Natural killer cell (primary cell): ENCODE data around the gene CYP2R1. TPM values are rescaled to one million over a fixed set of nuclear protein-coding genes. Genes with fewer than 3 reads are reported as not detected.
A peak's percentile ranks its signal among the peaks of the same experiment; 100 is the strongest.

ENCODE experiments used
- ATAC-seq, 3 donors: fragments of 150-1000 bp in 2 of 3; fragments of 200-7000 bp in 1 of 3; cut with Tn5 transposase; 1 replicate in 1 of 3; 2 replicates in 2 of 3; pipeline ENCODE4 v1.10.0; 2021; ENCODE audit warnings: mild to moderate bottlenecking in 2 of 3, moderate library complexity in 2 of 3
- DNase-seq, 2 donors: peaks; one replicate each; pipeline versions ENCODE4 v3.0.0 to v3.0.0-alpha.2; 2013 to 2021; ENCODE audit warnings: mixed read lengths in 1 of 2
- H3K27ac ChIP-seq: one replicate; pipeline ENCODE4 v1.5.1; 2013; ENCODE audit warnings: mild to moderate bottlenecking, low read length
- H3K27me3 ChIP-seq: one replicate; pipeline ENCODE4 v1.6.1; 2013; ENCODE audit warnings: low read length; ENCODE audit not compliant: control insufficient read depth, insufficient read depth
- H3K36me3 ChIP-seq: one replicate; pipeline ENCODE4 v1.6.1; 2013; ENCODE audit warnings: low read length; ENCODE audit not compliant: control insufficient read depth, insufficient read depth
- H3K4me1 ChIP-seq: one replicate; pipeline ENCODE4 v1.6.1; 2013; ENCODE audit warnings: low read length; ENCODE audit not compliant: control insufficient read depth, insufficient read depth
- H3K4me3 ChIP-seq: one replicate; pipeline ENCODE4 v1.5.1; 2013; ENCODE audit warnings: low read length
- H3K9me3 ChIP-seq: one replicate; pipeline ENCODE4 v1.6.1; 2013; ENCODE audit warnings: low read length; ENCODE audit not compliant: control insufficient read depth, insufficient read depth
- H3K27ac Mint-ChIP-seq, 2 donors: one replicate each; pipeline ENCODE4 v1.8.0; 2022; ENCODE audit warnings: mild to moderate bottlenecking in 2 of 2, mixed read lengths in 2 of 2, moderate library complexity in 1 of 2
- H3K27me3 Mint-ChIP-seq, 2 donors: one replicate each; pipeline ENCODE4 v1.8.0; 2022; ENCODE audit warnings: low read depth in 2 of 2, mixed read lengths in 2 of 2
- H3K36me3 Mint-ChIP-seq: one replicate; pipeline ENCODE4 v1.8.0; 2022; ENCODE audit warnings: mixed read lengths
- H3K4me1 Mint-ChIP-seq, 2 donors: one replicate each; pipeline ENCODE4 v1.8.0; 2022; ENCODE audit warnings: mixed read lengths in 2 of 2
- H3K4me3 Mint-ChIP-seq: one replicate; pipeline ENCODE4 v1.8.0; 2022; ENCODE audit warnings: mild to moderate bottlenecking, moderate library complexity, mixed read lengths
- H3K9me3 Mint-ChIP-seq, 2 donors: one replicate each; pipeline ENCODE4 v1.8.0; 2022; ENCODE audit warnings: mixed read lengths in 2 of 2
- CTCF ChIP-seq: fragments of 200-600 bp; IDR thresholded peaks from one replicate; pipeline ENCODE4 v1.8.0; 2022; ENCODE audit warnings: antibody characterized with exemption
- whole genome bisulfite sequencing: methylation state at CpG from one replicate; pipeline ENCODE4 v1.1.7; 2013; ENCODE audit warnings: missing lambda C conversion rate; ENCODE audit not compliant: insufficient coverage; 5-methylcytosine and 5-hydroxymethylcytosine counted together
- intact Hi-C: fragments of 100-400 bp; cut with micrococcal nuclease; formaldehyde crosslinking; loops from one replicate; pipeline ENCODE4 v1.14.2; 2022
- total RNA-seq, 4 donors: library from RNA; stranded (reverse); fragments of 120-200 nt in 1 of 4; gene quantifications; one replicate each; pipeline versions ENCODE4 v1.2.3 to v1.2.4, GENCODE V29; 2013 to 2022

Gene CYP2R1
- total RNA-seq, 3 donors from 2014 or later (not counting 1 experiment from before 2014, with no cell fraction given), result 14.9 to 20.3 (median 16.2) TPM

DNA sequence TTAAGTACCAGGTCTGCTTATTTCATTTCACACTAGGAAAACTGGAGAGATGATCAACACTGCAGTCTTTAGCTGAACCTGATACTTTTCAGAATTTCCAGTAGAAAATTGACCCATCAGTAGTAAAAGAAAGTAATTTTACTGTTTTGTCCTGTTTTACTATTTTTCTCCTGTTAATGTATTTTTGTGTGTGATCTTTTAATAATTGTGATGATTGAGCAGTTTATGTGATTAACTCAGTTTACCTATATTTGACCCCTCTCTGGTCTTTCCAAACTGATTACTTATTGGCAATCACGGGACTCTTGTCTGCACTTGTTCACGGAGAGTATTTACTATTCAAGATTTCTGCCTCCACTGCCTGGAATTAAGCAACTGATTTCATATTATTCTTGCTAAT, 546 bp upstream of the CYP2R1 start:
- Histone ChIP-seq H3K4me3 (peak overlapping the region; percentile 87), H3K27me3 (no peaks in the 10 kb centered on the region), H3K36me3 (no peaks in the 10 kb centered on the region), H3K4me1 (peaks cover 11% of the 10 kb centered on the region), H3K9me3 (no peaks in the 10 kb centered on the region), H3K27ac (peak overlapping the region; percentile 92)
- Mint-ChIP-seq H3K9me3 (no peaks in the 10 kb centered on the region), H3K27ac (peak overlapping the region; percentile 95 to 98), H3K36me3 (no peaks in the 10 kb centered on the region), H3K27me3 (no peaks in the 10 kb centered on the region), H3K4me3 (peak overlapping the region; percentile 82), H3K4me1 (peaks cover 22 to 38% of the 10 kb centered on the region in 2 donors)
- 96% methylated on average over 2 of the region's 2 CpGs for WGBS
- ATAC-seq, result no peak
- TF ChIP-seq CTCF, result no peak
- no peak for DNase-seq
- intact Hi-C loops, result loop anchor here (1.0 to 5.0 kb wide), 4 partner anchors 13 to 395 kb away; partner anchors contain the start of gene COPB1

DNA sequence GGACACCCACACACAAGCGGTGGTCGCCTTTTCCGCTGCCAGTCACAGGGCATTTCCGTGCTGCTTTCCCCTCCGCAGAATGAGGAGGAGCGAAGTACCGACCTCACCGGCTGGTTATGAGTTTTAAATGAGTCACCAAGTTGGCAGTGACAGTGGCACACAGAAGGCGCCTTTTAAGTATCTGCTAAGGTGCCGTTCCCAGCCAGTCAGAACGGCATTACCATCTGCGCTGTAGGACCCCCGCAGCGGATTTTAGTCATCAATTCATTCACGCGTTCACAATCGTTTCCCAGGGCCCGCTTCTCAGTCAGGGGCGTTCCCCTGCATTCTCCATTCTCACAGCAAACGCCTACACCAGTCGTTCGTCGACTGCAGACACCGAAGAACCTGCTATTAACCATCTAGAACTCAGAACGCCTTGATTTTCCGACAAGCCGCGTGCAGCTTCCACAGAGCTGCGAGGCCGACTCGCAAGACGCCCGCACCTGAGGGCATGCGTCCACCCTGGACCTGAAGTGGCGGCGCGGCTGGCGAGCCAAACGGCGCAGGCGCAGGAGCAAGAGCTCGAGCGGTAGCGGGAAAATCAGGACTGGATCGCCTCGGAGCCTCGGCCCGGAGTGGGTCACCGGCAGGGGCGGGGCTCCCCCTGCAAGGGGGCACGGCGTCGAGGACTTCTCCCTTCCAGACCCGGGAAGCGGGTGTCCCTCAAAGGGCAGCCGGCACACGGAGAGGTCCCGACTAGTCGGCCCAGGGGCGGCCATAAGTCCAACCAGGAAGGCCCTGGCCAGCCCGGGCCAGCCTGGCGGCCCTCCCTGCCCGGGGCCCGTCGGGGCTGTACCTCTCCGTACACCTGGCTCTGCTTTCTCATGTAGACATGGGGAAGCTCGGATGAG, 642 bp downstream of the CYP2R1 start:
- H3K27me3 ChIP-seq, result no peaks in the 10 kb centered on the region
- H3K4me1 ChIP-seq, result peaks cover 11% of the 10 kb centered on the region
- H3K4me1 Mint-ChIP-seq, result peaks cover 30 to 47% of the 10 kb centered on the region in 2 donors
- H3K27ac ChIP-seq, result peak overlapping the region; percentile 92
- no peaks in the 10 kb centered on the region for H3K36me3 ChIP-seq
- WGBS, result under 1% methylated on average over 67 of the region's 67 CpGs
- no peaks in the 10 kb centered on the region for H3K27me3 Mint-ChIP-seq
- ATAC-seq (peak; percentile 65 to 81 (median 70)), DNase-seq (peak; percentile 86 to 93)
- no peaks in the 10 kb centered on the region for H3K9me3 ChIP-seq
- intact Hi-C loops, result loop anchor here (1.0 to 5.0 kb wide), 7 partner anchors 14 to 394 kb away; partner anchors contain the start of genes COPB1 and PSMA1
- H3K36me3 Mint-ChIP-seq, result no peaks in the 10 kb centered on the region
- H3K4me3 ChIP-seq, result peak overlapping the region; percentile 87
- no peak for TF ChIP-seq CTCF
- H3K4me3 Mint-ChIP-seq, result peak overlapping the region; percentile 96
- no peaks in the 10 kb centered on the region for H3K9me3 Mint-ChIP-seq
- peak overlapping the region; percentile 95 to 98 for H3K27ac Mint-ChIP-seq

DNA sequence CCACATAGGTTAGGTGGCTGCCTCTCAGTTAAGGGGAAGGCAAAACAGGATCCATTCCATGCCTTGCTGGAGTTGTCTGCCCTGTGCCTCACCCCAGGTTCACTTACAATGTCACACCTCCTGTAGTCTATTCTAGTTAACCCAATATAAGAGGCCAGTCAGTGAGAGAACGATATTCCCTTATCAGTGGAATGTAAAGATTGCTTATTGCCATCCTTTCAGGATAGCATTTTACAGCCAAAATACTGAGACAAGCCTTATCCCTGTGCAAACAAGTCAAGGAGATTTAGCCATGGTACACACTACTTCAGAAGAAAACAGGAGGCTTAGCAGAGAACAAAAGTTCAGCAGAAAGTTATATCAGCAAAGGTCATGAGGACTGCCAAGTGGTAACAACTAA, 5.5 kb downstream of the CYP2R1 start:
- 100% methylated on average over 1 of the region's 1 CpG for WGBS
- no peak for TF ChIP-seq CTCF

More for the DNA sequence above, 5.5 kb downstream of the CYP2R1 start:
- Histone ChIP-seq H3K27me3 (no peaks in the 10 kb centered on the region), H3K36me3 (peaks cover under 1% of the 10 kb centered on the region), H3K9me3 (no peaks in the 10 kb centered on the region), H3K27ac (no peak overlapping the region), H3K4me3 (no peak overlapping the region), H3K4me1 (peaks cover 11% of the 10 kb centered on the region)
- no peak for DNase-seq
- Mint-ChIP-seq H3K4me3 (no peak overlapping the region), H3K36me3 (peaks cover 7% of the 10 kb centered on the region), H3K27ac (no peak overlapping the region), H3K4me1 (peaks cover 39 to 55% of the 10 kb centered on the region in 2 donors), H3K27me3 (no peaks in the 10 kb centered on the region), H3K9me3 (no peaks in the 10 kb centered on the region)
- ATAC-seq, result no peak
- intact Hi-C loops, result no loop called here
